ENCODE data around the gene TSHB.
"Not testable (repeated sequence)": the region's sequence is repeated elsewhere in the genome, so short reads cannot be mapped to it uniquely, and the experiment has no call there.

TSHB gene

GRCh38 chr1:115006191-115006590, 23.4 kb upstream of the TSHB start:
- DNase-seq (ENCODE audit: low read depth), result no peak
- no peak overlapping the region for H3K4me3 ChIP-seq (ENCODE audit: low read depth, low read length)
- TF ChIP-seq POLR2A (IDR thresholded peaks at IDR 0.05; ENCODE audit: extremely low read depth, insufficient read length) (no peak), CTCF (IDR thresholded peaks at IDR 0.05; ENCODE audit: low read depth, low read length) (no peak), MYC (IDR thresholded peaks at IDR 0.05; ENCODE audit: low read depth, low read length) (no peak)
- TF ChIP-seq, protein P1, sequence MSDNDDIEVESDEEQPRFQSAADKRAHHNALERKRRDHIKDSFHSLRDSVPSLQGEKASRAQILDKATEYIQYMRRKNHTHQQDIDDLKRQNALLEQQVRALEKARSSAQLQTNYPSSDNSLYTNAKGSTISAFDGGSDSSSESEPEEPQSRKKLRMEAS (IDR thresholded peaks at IDR 0.05; ENCODE audit: low read depth, low read length), result no peak

- TF ChIP-seq, protein P1 (IDR thresholded peaks at IDR 0.05; ENCODE audit: low read depth, low read length), result no peak
- TF ChIP-seq CTCF (IDR thresholded peaks at IDR 0.05; ENCODE audit: low read depth, low read length), result no peak
- TF ChIP-seq POLR2A (IDR thresholded peaks at IDR 0.05; ENCODE audit: extremely low read depth, insufficient read length), result no peak
- TF ChIP-seq MYC (IDR thresholded peaks at IDR 0.05; ENCODE audit: low read depth, low read length), result no peak
- DNase-seq (ENCODE audit: low read depth), result peak; percentile 31
- no peak overlapping the region for H3K4me3 ChIP-seq (ENCODE audit: low read depth, low read length)
Observed at GRCh38 chr1:115012006-115012405, 17.6 kb upstream of the TSHB start.

DNA sequence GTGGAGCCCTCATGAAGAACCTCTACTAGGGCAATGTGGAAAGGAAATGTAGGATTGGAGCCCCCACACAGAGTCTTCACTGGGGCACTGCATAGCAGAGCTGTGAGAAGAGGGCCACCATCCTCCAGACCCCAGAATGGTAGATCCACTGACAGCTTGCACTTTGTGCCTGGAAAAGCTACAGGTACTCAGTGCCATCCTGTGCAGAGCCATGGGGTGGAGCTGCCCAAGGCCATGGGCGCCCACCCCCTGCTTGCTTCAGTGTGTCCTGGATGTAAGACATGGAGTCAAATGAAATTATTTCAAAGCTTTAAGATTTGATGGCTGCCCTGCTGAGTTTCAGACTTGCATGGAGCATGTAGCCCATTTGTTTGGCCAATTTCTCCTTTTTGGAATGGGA, 17.2 kb upstream of the TSHB start:
- DNase-seq (ENCODE audit: low read depth), result no peak
- no peak overlapping the region for H3K4me3 ChIP-seq (ENCODE audit: low read depth, low read length)
- TF ChIP-seq, protein P1 (IDR thresholded peaks at IDR 0.05; ENCODE audit: low read depth, low read length), result no peak
- TF ChIP-seq CTCF (IDR thresholded peaks at IDR 0.05; ENCODE audit: low read depth, low read length) (no peak), MYC (IDR thresholded peaks at IDR 0.05; ENCODE audit: low read depth, low read length) (no peak), POLR2A (IDR thresholded peaks at IDR 0.05; ENCODE audit: extremely low read depth, insufficient read length) (no peak)

- no peak overlapping the region for H3K4me3 ChIP-seq (ENCODE audit: low read depth, low read length)
- TF ChIP-seq CTCF (IDR thresholded peaks at IDR 0.05; ENCODE audit: low read depth, low read length) (no peak), POLR2A (IDR thresholded peaks at IDR 0.05; ENCODE audit: extremely low read depth, insufficient read length) (no peak), MYC (IDR thresholded peaks at IDR 0.05; ENCODE audit: low read depth, low read length) (no peak)
- TF ChIP-seq, protein P1 (IDR thresholded peaks at IDR 0.05; ENCODE audit: low read depth, low read length), result no peak
- no peak for DNase-seq (ENCODE audit: low read depth)
Observed at GRCh38 chr1:115013792-115014191, 15.8 kb upstream of the TSHB start.

- H3K4me3 ChIP-seq (ENCODE audit: low read depth, low read length); DNase-seq (ENCODE audit: low read depth): not testable (repeated sequence)
Observed at GRCh38 chr1:115019549-115019948, 10.1 kb upstream of the TSHB start.

DNA sequence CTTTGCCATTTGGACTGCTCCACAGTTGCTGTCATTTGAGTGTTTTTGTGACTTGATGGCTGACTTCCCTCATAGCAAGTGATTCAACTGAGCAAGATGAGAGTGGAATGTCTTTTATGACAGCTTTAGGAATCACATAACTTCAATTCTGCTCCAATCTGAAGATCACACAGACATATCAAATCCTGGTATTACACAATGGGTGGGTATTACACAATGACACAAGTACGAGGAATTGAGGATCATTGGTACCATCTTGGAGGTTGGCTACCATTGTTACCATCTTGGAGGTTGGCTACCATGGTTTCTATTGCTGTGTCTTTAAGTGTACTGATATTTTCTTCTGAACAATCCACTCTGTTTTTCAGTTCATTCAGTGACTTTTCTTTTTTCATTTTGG, 8.5 kb upstream of the TSHB start:
- H3K4me3 ChIP-seq (ENCODE audit: low read depth, low read length), result no peak overlapping the region
- TF ChIP-seq CTCF (IDR thresholded peaks at IDR 0.05; ENCODE audit: low read depth, low read length), result no peak
- TF ChIP-seq, protein P1 (IDR thresholded peaks at IDR 0.05; ENCODE audit: low read depth, low read length), result no peak
- no peak for TF ChIP-seq MYC (IDR thresholded peaks at IDR 0.05; ENCODE audit: low read depth, low read length)
- no peak for TF ChIP-seq POLR2A (IDR thresholded peaks at IDR 0.05; ENCODE audit: extremely low read depth, insufficient read length)
- DNase-seq (ENCODE audit: low read depth), result no peak

All from NB4 (cell line).